ENCODE results near the gene WDR72. TPM values are rescaled to one million over a fixed set of nuclear protein-coding genes. Genes with fewer than 3 reads are reported as not detected.

WDR72 gene
- total RNA-seq, 1 donor from 2014 or later: 0.59 TPM

DNA sequence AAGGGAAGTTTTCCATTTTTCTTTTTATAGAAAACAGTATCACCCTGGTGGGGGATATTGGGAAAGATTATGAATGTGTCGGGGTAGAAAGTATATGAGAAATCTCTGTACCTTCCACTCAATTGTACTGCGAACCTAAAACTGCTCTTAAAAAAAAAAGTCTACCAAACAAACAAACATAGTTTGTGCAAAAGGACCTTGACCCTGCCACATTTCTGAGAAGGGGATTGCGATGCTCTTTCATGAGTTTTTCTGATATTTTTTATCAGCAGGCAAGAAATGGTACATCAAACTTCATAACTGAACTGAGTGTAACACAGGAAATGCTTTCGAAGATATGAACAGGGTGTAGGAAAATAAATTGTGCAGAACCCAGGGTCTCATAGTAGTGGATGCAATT, 286.0 kb downstream of the WDR72 start:
- H3K27ac Mint-ChIP-seq (ENCODE audit: unreplicated experiment): no peak overlapping the region
- H3K36me3 Mint-ChIP-seq (ENCODE audit: low read depth, unreplicated experiment): no peaks in the 10 kb centered on the region
- H3K9me3 Mint-ChIP-seq (ENCODE audit: unreplicated experiment): peaks cover 4% of the 10 kb centered on the region
- no peaks in the 10 kb centered on the region for H3K27me3 Mint-ChIP-seq (ENCODE audit: unreplicated experiment)
- H3K4me3 Mint-ChIP-seq (ENCODE audit: unreplicated experiment): no peak overlapping the region
- TF ChIP-seq, protein P1, sequence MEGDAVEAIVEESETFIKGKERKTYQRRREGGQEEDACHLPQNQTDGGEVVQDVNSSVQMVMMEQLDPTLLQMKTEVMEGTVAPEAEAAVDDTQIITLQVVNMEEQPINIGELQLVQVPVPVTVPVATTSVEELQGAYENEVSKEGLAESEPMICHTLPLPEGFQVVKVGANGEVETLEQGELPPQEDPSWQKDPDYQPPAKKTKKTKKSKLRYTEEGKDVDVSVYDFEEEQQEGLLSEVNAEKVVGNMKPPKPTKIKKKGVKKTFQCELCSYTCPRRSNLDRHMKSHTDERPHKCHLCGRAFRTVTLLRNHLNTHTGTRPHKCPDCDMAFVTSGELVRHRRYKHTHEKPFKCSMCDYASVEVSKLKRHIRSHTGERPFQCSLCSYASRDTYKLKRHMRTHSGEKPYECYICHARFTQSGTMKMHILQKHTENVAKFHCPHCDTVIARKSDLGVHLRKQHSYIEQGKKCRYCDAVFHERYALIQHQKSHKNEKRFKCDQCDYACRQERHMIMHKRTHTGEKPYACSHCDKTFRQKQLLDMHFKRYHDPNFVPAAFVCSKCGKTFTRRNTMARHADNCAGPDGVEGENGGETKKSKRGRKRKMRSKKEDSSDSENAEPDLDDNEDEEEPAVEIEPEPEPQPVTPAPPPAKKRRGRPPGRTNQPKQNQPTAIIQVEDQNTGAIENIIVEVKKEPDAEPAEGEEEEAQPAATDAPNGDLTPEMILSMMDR (IDR thresholded peaks at IDR 0.05; ENCODE audit: unreplicated experiment): no peak
- DNase-seq (ENCODE audit: low spot score): no peak
- H3K4me1 Mint-ChIP-seq (ENCODE audit: unreplicated experiment): no peaks in the 10 kb centered on the region

DNA sequence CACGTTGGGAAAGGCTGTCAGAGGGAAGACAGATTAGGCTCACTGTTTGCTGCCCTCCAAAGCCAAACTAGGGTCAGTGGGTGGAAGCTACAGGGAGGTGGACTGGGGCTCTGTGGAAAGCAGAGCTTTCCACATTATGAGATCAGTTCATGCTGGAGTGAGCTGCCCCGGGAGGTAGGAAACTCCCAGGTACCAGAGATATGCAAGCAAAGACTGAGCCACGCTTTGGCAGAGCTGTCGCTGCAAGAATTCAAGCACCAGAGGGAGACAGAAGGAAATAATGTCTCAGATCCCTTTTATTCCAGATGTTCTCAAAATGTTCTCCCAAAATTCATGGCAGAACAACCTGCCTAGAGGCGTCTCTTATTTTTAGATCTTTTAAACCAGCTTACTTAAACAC, 286.6 kb downstream of the WDR72 start:
- no peak for DNase-seq (ENCODE audit: low spot score)
- Mint-ChIP-seq H3K4me3 (ENCODE audit: unreplicated experiment) (no peak overlapping the region), H3K27ac (ENCODE audit: unreplicated experiment) (no peak overlapping the region), H3K36me3 (ENCODE audit: low read depth, unreplicated experiment) (no peaks in the 10 kb centered on the region), H3K4me1 (ENCODE audit: unreplicated experiment) (no peaks in the 10 kb centered on the region), H3K9me3 (ENCODE audit: unreplicated experiment) (peaks cover 4% of the 10 kb centered on the region), H3K27me3 (ENCODE audit: unreplicated experiment) (no peaks in the 10 kb centered on the region)
- TF ChIP-seq, protein P1 (IDR thresholded peaks at IDR 0.05; ENCODE audit: unreplicated experiment): no peak

DNA sequence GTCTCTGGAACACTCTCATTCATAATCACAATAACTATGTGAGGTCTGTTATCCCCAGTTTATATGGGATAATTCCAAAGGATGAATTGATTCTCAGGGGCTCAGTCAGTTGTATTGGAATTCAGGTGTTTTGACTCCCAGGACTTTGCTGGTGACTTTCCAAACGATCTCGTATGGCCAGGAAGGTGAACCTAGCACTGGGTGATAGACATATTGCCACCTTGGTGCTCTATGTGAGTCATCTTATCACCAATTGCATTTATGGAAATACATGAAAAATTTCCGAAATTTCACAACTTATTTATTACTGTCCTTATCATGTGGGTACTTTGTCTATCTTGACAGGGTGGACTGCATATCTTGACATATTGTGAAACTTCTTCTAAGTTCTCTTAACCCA, 287.3 kb downstream of the WDR72 start:
- no peaks in the 10 kb centered on the region for H3K27me3 Mint-ChIP-seq (ENCODE audit: unreplicated experiment)
- no peak overlapping the region for H3K27ac Mint-ChIP-seq (ENCODE audit: unreplicated experiment)
- DNase-seq (ENCODE audit: low spot score): no peak
- H3K36me3 Mint-ChIP-seq (ENCODE audit: low read depth, unreplicated experiment): no peaks in the 10 kb centered on the region
- no peaks in the 10 kb centered on the region for H3K4me1 Mint-ChIP-seq (ENCODE audit: unreplicated experiment)
- H3K4me3 Mint-ChIP-seq (ENCODE audit: unreplicated experiment): no peak overlapping the region
- peaks cover 4% of the 10 kb centered on the region for H3K9me3 Mint-ChIP-seq (ENCODE audit: unreplicated experiment)
- TF ChIP-seq, protein P1 (IDR thresholded peaks at IDR 0.05; ENCODE audit: unreplicated experiment): no peak

DNA sequence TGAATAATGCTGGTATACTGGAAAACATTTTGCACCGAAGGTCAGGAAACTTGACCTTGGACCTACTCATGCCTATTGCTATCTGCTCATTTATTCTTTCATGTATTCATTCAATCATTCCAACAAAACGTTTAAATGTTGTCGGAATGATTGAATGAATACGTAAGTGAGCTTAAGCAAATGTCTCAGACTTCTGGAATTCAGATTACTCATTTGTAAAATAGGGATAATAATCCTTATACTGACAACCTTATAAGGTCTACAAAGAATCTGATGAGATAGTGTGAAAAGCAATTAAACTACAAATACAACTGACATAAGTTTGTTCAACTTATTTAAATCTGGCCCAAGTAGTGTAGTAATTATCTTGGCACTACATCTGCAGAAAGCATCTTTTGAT, 288.7 kb downstream of the WDR72 start:
- no peaks in the 10 kb centered on the region for H3K4me1 Mint-ChIP-seq (ENCODE audit: unreplicated experiment)
- no peaks in the 10 kb centered on the region for H3K36me3 Mint-ChIP-seq (ENCODE audit: low read depth, unreplicated experiment)
- DNase-seq (ENCODE audit: low spot score): no peak
- H3K9me3 Mint-ChIP-seq (ENCODE audit: unreplicated experiment): peaks cover 4% of the 10 kb centered on the region
- no peak overlapping the region for H3K27ac Mint-ChIP-seq (ENCODE audit: unreplicated experiment)
- H3K4me3 Mint-ChIP-seq (ENCODE audit: unreplicated experiment): no peak overlapping the region
- no peaks in the 10 kb centered on the region for H3K27me3 Mint-ChIP-seq (ENCODE audit: unreplicated experiment)
- TF ChIP-seq, protein P1 (IDR thresholded peaks at IDR 0.05; ENCODE audit: unreplicated experiment): no peak

DNA sequence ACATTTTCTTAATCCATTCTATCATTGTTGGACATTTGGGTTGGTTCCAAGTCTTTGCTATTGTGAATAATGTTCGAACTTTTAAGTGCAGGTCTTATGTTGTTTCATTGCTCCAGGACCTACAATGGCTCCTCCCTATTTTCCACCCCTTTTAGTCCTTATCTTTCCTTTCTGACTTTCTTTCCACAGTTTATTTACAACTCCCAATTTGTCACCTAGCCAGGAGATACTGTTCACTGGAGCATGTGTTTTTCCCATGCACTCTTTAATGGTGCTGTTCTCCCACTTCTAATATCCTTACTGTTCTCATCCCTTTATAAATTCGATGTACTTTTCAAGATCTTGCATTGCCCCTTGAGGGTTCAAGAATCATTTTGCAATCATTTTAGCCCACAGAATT, 290.0 kb downstream of the WDR72 start:
- no peaks in the 10 kb centered on the region for H3K27me3 Mint-ChIP-seq (ENCODE audit: unreplicated experiment)
- H3K4me1 Mint-ChIP-seq (ENCODE audit: unreplicated experiment): no peaks in the 10 kb centered on the region
- peaks cover 4% of the 10 kb centered on the region for H3K9me3 Mint-ChIP-seq (ENCODE audit: unreplicated experiment)
- no peak overlapping the region for H3K4me3 Mint-ChIP-seq (ENCODE audit: unreplicated experiment)
- H3K36me3 Mint-ChIP-seq (ENCODE audit: low read depth, unreplicated experiment): no peaks in the 10 kb centered on the region
- no peak overlapping the region for H3K27ac Mint-ChIP-seq (ENCODE audit: unreplicated experiment)
- TF ChIP-seq, protein P1 (IDR thresholded peaks at IDR 0.05; ENCODE audit: unreplicated experiment): no peak
- no peak for DNase-seq (ENCODE audit: low spot score)

Other genes with a start within 250 kb of the WDR72 start
- 0.08 TPM for gene UNC13C, start 218.8 kb upstream of the WDR72 start, total RNA-seq (ENCODE audit: unreplicated experiment)

Data from endothelial cell (in vitro differentiated cells).